Measurements from ENCODE around the gene SPNS1.
"Not testable (repeated sequence)": the region's sequence is repeated elsewhere in the genome, so short reads cannot be mapped to it uniquely, and the experiment has no call there.

GRCh38 chr16:28980330-28980729, 5.8 kb downstream of the SPNS1 start:
- TF ChIP-seq CTCF (IDR thresholded peaks at IDR 0.05): peak; percentile 42
- TF ChIP-seq SIN3A (IDR thresholded peaks at IDR 0.05; ENCODE audit: borderline replicate concordance, insufficient read depth, low read depth, low read length); POLR2AphosphoS5 (IDR thresholded peaks at IDR 0.05; ENCODE audit: low read depth, low read length); REST (IDR thresholded peaks at IDR 0.05; ENCODE audit: insufficient read depth in 1 of 2, low read depth in 2 of 2, low read length in 1 of 2): not testable (repeated sequence)
